Transverse colon (tissue), 4 donors: ENCODE measurements around the gene INPP4B. TPM values are rescaled to one million over a fixed set of nuclear protein-coding genes. Genes with fewer than 3 reads are reported as not detected.

Experiments used
- DNase-seq: peaks from one replicate; pipeline ENCODE4 v3.0.0-alpha.2; 2019
- H3K27ac ChIP-seq, 4 donors: fragments of 200-600 bp; sonication (generic); 2 replicates each; pipeline ENCODE4 v1.5.1; 2016 to 2018; ENCODE audit warnings: inconsistent platforms in 4 of 4
- H3K27me3 ChIP-seq: fragments of 200-600 bp; sonication (generic); 2 replicates; pipeline ENCODE4 v1.5.1; 2017; ENCODE audit warnings: inconsistent platforms
- H3K36me3 ChIP-seq, 4 donors: fragments of 200-600 bp; sonication (generic); 2 replicates each; pipeline ENCODE4 v1.5.1; 2017 to 2019; ENCODE audit warnings: inconsistent platforms in 4 of 4
- H3K4me1 ChIP-seq, 4 donors: fragments of 200-600 bp; sonication (generic); 2 replicates each; pipeline ENCODE4 v1.5.1; 2017 to 2020; ENCODE audit warnings: inconsistent platforms in 4 of 4
- H3K4me3 ChIP-seq, 4 donors: fragments of 200-600 bp; sonication (generic); 1 replicate in 1 of 4; 2 replicates in 3 of 4; pipeline versions ENCODE4 v1.5.1 to v1.6.1; 2017 to 2019; ENCODE audit warnings: inconsistent platforms in 4 of 4
- H3K9me3 ChIP-seq, 2 donors: fragments of 200-600 bp; sonication (generic); 2 replicates each; pipeline ENCODE4 v1.5.1; 2017 to 2019; ENCODE audit warnings: inconsistent platforms in 2 of 2
- EP300 ChIP-seq: sonication (generic); formaldehyde crosslinking; IDR thresholded peaks from one replicate; pipeline ENCODE4 v1.6.1; 2017; ENCODE audit warnings: antibody characterized with exemption, low read depth
- POLR2A ChIP-seq: fragments of 450-650 bp; IDR thresholded peaks from one replicate; pipeline ENCODE4 v1.6.1; 2016; ENCODE audit warnings: antibody characterized with exemption, mild to moderate bottlenecking, moderate library complexity
- POLR2AphosphoS5 ChIP-seq, 3 donors: sonication (generic); formaldehyde crosslinking; IDR thresholded peaks; one replicate each; pipeline ENCODE4 v1.6.1; 2016; ENCODE audit warnings: antibody characterized with exemption in 3 of 3
- WGBS, 2 donors: methylation state at CpG; one replicate each; pipeline ENCODE4 v1.1.5; 2018; ENCODE audit warnings: low coverage in 1 of 2; 5-methylcytosine and 5-hydroxymethylcytosine counted together
- in situ Hi-C, 4 donors: fragments of 200-750 bp; cut with MboI; loops; one replicate each; pipeline versions ENCODE4 v1.15.0 to v1.15.1; 2017; ENCODE audit warnings: low sequenced_read_pairs in 3 of 4, low pct_ligation_motif_present in 1 of 4, low pct_unique_long_range_greater_than_20kb in 1 of 4
- intact Hi-C: fragments of 100-400 bp; cut with DNase I; formaldehyde crosslinking; loops from one replicate; pipeline ENCODE4 v1.15.1; 2023; ENCODE audit warnings: low total_unique reads
- total RNA-seq, 4 donors: library from RNA; depleted of rRNA; stranded (reverse); fragments of >200 nt; gene quantifications; one replicate each; pipeline ENCODE4 v1.1.0, GENCODE V29; 2016
- TF ChIP-seq, protein P1 (sequence below), 5 experiments: fragments of 200-600 bp in 3 of 5; fragments of 450-650 bp in 2 of 5; sonication (generic) in 3 of 5; IDR thresholded peaks; 1 replicate in 2 of 5; 2 replicates in 3 of 5; pipeline ENCODE4 v1.5.1; 2016 to 2017; ENCODE audit warnings: antibody characterized with exemption in 5 of 5, inconsistent platforms in 3 of 5, mild to moderate bottlenecking in 2 of 5, moderate library complexity in 1 of 5

Gene INPP4B
- total RNA-seq, 4 donors from 2014 or later: 18.3 to 33.8 (median 31.4) TPM

DNA sequence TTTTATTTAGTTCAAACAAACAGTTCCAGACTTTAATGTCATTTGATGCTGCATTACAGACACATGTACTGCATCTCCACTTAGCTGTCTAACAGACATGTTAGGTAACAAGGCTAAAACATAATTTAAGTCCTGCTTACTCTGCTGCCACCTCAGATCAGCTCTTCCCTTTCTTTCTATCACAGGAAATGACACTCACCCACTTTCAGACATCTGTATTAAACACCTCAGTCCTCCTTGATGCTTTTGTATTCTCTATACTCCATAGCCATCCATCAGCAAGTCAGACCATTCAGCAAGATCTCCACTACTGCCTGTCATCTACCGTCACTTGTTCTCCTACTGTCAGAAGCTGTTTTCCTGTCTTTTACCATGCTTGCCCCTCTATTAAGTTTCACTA, 804.3 kb downstream of the INPP4B start:
- no peaks in the 10 kb centered on the region for H3K9me3 ChIP-seq
- 91 to 100% methylated on average over 1 of the region's 1 CpG for WGBS, 2 donors
- H3K4me1 ChIP-seq: no peaks in the 10 kb centered on the region
- intact Hi-C loops (no loop called here), in situ Hi-C loops (no loop called here)
- TF ChIP-seq POLR2AphosphoS5 (IDR thresholded peaks at IDR 0.05) (no peak), POLR2A (no peak), EP300 (no peak)
- TF ChIP-seq, protein P1, sequence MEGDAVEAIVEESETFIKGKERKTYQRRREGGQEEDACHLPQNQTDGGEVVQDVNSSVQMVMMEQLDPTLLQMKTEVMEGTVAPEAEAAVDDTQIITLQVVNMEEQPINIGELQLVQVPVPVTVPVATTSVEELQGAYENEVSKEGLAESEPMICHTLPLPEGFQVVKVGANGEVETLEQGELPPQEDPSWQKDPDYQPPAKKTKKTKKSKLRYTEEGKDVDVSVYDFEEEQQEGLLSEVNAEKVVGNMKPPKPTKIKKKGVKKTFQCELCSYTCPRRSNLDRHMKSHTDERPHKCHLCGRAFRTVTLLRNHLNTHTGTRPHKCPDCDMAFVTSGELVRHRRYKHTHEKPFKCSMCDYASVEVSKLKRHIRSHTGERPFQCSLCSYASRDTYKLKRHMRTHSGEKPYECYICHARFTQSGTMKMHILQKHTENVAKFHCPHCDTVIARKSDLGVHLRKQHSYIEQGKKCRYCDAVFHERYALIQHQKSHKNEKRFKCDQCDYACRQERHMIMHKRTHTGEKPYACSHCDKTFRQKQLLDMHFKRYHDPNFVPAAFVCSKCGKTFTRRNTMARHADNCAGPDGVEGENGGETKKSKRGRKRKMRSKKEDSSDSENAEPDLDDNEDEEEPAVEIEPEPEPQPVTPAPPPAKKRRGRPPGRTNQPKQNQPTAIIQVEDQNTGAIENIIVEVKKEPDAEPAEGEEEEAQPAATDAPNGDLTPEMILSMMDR (IDR thresholded peaks at IDR 0.05): no peak
- H3K4me3 ChIP-seq: no peak overlapping the region
- no peak for DNase-seq
- H3K27ac ChIP-seq: no peak overlapping the region
- H3K36me3 ChIP-seq: no peaks in the 10 kb centered on the region
- no peaks in the 10 kb centered on the region for H3K27me3 ChIP-seq

DNA sequence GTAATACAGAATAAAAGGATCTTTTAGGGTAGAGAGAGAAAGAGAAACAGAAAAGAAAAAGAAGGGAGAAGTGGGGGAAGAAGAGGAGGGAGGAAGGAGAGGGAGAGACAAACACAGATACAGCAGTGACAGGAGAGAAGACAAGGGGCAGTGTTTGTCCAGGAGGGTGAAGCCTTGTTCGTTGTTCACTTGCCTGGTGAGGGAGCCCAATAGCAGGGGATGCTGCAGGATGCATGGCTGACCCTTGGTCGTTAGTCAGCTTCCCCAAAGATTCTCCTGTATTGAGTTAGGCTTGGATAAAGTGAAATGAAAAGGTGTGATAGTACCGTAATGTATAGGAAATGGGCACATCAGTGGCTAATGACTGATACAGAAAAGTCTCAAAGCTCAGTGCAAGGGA, 806.1 kb downstream of the INPP4B start:
- TF ChIP-seq POLR2AphosphoS5 (IDR thresholded peaks at IDR 0.05) (no peak), POLR2A (no peak), EP300 (no peak)
- TF ChIP-seq, protein P1 (IDR thresholded peaks at IDR 0.05): no peak
- Histone ChIP-seq H3K9me3 (no peaks in the 10 kb centered on the region), H3K27ac (no peak overlapping the region), H3K36me3 (no peaks in the 10 kb centered on the region), H3K27me3 (no peaks in the 10 kb centered on the region), H3K4me3 (no peak overlapping the region), H3K4me1 (no peaks in the 10 kb centered on the region)
- in situ Hi-C loops (no loop called here), intact Hi-C loops (no loop called here)
- no peak for DNase-seq
- 60 to 71% methylated on average over 3 of the region's 3 CpGs for WGBS, 2 donors

DNA sequence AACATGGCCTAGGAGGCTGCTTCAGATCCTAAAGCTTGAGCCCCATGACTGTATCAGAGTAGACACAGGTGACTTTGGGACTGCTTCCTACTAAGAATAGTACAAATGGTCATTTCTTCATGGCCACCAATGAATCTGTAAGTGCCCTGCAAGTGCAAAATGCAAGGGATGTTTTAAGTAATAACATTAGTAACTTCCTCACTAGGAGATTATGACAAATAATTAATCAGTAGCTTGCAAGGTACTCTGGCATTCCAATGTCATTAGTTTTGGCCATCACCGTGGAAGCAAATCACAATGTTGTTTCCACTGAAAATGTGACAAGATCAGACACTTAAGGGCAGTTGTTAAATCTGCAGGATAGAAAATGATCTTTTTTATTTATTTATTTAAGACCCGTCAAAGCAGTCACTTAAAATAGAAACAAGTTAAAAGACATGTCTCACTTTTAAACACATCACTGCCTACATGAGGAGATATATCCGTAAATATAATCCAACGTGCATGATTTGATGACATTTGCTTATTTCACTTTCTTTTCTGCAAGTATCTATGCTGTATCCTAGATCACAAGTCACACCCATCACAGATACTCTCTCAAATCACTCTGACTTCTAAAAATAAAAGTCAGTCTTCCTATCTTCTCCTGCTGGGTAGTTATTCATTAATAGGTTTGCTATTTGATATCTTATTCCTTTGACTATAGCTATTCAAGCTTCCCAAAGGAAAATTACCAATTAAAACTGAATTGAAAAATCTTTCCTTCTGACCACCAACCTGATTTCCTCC, 809.1 kb downstream of the INPP4B start:
- H3K9me3 ChIP-seq: no peaks in the 10 kb centered on the region
- no peaks in the 10 kb centered on the region for H3K4me1 ChIP-seq
- no peak overlapping the region for H3K4me3 ChIP-seq
- intact Hi-C loops (no loop called here), in situ Hi-C loops (no loop called here)
- WGBS, 2 donors: 80 to 81% methylated on average over 4 of the region's 4 CpGs
- H3K36me3 ChIP-seq: no peaks in the 10 kb centered on the region
- no peak overlapping the region for H3K27ac ChIP-seq
- no peak for TF ChIP-seq EP300
- TF ChIP-seq POLR2A: no peak
- TF ChIP-seq, protein P1 (IDR thresholded peaks at IDR 0.05): no peak
- no peak for TF ChIP-seq POLR2AphosphoS5 (IDR thresholded peaks at IDR 0.05)
- no peaks in the 10 kb centered on the region for H3K27me3 ChIP-seq
- no peak for DNase-seq

DNA sequence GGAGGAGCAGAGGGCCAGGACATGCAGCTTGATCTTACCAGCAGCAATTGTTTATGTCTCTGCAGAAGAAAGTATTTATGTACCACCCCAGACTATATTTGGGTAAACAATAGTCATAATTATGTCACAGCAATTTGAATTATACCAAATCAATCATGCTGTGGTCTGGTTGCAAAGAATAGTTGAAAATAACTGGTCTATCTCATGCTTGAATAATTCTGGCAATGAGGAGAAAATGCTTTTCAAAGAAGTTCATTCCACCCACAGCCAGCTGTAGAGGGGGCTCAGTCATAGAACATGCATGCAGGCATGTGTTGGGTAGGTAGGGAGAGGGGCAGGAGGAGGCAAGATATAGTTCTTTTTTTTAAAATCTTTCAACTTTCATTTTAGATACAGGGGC, 810.5 kb downstream of the INPP4B start:
- intact Hi-C loops (no loop called here), in situ Hi-C loops (no loop called here)
- no peak overlapping the region for H3K4me3 ChIP-seq
- TF ChIP-seq EP300: no peak
- TF ChIP-seq POLR2AphosphoS5 (IDR thresholded peaks at IDR 0.05): no peak
- no peak for TF ChIP-seq POLR2A
- TF ChIP-seq, protein P1 (IDR thresholded peaks at IDR 0.05): no peak
- no peaks in the 10 kb centered on the region for H3K9me3 ChIP-seq
- H3K4me1 ChIP-seq: no peaks in the 10 kb centered on the region
- no peak overlapping the region for H3K27ac ChIP-seq
- H3K36me3 ChIP-seq: no peaks in the 10 kb centered on the region
- H3K27me3 ChIP-seq: no peaks in the 10 kb centered on the region
- DNase-seq: no peak
